ENCODE results near the gene TMEM163. TPM values are rescaled to one million over a fixed set of nuclear protein-coding genes. Genes with fewer than 3 reads are reported as not detected.

Gene TMEM163
- total RNA-seq, 1 experiment from 2014 or later: 0.94 TPM

DNA sequence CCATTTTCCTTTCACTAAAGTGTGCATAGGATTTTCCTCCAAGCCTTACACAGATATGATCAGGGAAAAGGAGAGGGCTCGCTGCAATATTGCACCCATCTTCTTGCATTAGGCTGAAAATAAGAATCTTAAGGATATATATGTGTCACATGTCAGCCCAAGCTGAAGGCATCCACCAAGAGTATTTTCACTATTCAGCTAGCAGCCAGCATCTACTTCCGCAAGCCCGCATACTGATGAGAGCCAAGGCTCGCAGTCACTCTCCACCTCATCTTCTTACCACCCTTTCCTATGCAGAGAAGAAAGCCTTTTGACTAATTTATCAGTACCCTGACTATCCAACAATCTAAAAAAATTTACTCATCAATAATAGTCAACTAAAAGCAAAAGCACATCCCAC is 6.1 kb downstream of the TMEM163 start:
- ATAC-seq (no peak), DNase-seq (ENCODE audit: low spot score) (no peak)
- ChIA-PET POLR2A (interaction anchor here (0.6 kb wide), 1 partner anchor 44 kb away, joined by 14 read pairs; no protein-coding TSS in a partner anchor), CTCF (interaction anchor here (0.6 kb wide), 1 partner anchor 279 kb away, joined by 3 read pairs; no protein-coding TSS in a partner anchor)
- TF ChIP-seq, protein P1, sequence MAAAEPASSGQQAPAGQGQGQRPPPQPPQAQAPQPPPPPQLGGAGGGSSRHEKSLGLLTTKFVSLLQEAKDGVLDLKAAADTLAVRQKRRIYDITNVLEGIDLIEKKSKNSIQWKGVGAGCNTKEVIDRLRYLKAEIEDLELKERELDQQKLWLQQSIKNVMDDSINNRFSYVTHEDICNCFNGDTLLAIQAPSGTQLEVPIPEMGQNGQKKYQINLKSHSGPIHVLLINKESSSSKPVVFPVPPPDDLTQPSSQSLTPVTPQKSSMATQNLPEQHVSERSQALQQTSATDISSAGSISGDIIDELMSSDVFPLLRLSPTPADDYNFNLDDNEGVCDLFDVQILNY (CRISPR knock-in tag; IDR thresholded peaks at IDR 0.05): no peak
- no peak for TF ChIP-seq ZNF232 (CRISPR knock-in tag; IDR thresholded peaks at IDR 0.05)
- TF ChIP-seq RELA (CRISPR knock-in tag; IDR thresholded peaks at IDR 0.05; ENCODE audit: borderline replicate concordance): no peak
- TF ChIP-seq, protein P2, sequence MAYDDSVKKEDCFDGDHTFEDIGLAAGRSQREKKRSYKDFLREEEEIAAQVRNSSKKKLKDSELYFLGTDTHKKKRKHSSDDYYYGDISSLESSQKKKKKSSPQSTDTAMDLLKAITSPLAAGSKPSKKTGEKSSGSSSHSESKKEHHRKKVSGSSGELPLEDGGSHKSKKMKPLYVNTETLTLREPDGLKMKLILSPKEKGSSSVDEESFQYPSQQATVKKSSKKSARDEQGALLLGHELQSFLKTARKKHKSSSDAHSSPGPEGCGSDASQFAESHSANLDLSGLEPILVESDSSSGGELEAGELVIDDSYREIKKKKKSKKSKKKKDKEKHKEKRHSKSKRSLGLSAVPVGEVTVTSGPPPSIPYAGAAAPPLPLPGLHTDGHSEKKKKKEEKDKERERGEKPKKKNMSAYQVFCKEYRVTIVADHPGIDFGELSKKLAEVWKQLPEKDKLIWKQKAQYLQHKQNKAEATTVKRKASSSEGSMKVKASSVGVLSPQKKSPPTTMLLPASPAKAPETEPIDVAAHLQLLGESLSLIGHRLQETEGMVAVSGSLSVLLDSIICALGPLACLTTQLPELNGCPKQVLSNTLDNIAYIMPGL (CRISPR knock-in tag; IDR thresholded peaks at IDR 0.05): no peak
- no peak for TF ChIP-seq NR3C1 (CRISPR knock-in tag; conservative IDR thresholded peaks at IDR 0.05; ENCODE audit: low read depth)
- no peak for TF ChIP-seq NFYB (CRISPR knock-in tag; conservative IDR thresholded peaks at IDR 0.05; ENCODE audit: low read depth)
- TF ChIP-seq, protein P3, sequence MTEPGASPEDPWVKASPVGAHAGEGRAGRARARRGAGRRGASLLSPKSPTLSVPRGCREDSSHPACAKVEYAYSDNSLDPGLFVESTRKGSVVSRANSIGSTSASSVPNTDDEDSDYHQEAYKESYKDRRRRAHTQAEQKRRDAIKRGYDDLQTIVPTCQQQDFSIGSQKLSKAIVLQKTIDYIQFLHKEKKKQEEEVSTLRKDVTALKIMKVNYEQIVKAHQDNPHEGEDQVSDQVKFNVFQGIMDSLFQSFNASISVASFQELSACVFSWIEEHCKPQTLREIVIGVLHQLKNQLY (CRISPR knock-in tag; IDR thresholded peaks at IDR 0.05): no peak
- TF ChIP-seq, protein P4, sequence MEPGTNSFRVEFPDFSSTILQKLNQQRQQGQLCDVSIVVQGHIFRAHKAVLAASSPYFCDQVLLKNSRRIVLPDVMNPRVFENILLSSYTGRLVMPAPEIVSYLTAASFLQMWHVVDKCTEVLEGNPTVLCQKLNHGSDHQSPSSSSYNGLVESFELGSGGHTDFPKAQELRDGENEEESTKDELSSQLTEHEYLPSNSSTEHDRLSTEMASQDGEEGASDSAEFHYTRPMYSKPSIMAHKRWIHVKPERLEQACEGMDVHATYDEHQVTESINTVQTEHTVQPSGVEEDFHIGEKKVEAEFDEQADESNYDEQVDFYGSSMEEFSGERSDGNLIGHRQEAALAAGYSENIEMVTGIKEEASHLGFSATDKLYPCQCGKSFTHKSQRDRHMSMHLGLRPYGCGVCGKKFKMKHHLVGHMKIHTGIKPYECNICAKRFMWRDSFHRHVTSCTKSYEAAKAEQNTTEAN (CRISPR knock-in tag; IDR thresholded peaks at IDR 0.05): no peak
- TF ChIP-seq, protein P5, sequence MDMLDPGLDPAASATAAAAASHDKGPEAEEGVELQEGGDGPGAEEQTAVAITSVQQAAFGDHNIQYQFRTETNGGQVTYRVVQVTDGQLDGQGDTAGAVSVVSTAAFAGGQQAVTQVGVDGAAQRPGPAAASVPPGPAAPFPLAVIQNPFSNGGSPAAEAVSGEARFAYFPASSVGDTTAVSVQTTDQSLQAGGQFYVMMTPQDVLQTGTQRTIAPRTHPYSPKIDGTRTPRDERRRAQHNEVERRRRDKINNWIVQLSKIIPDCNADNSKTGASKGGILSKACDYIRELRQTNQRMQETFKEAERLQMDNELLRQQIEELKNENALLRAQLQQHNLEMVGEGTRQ (CRISPR knock-in tag; IDR thresholded peaks at IDR 0.05): no peak
- TF ChIP-seq EMX1 (CRISPR knock-in tag; IDR thresholded peaks at IDR 0.05): no peak
- Mint-ChIP-seq H3K9me3 (no peaks in the 10 kb centered on the region), H3K27ac (no peak overlapping the region), H3K36me3 (no peaks in the 10 kb centered on the region), H3K4me3 (no peak overlapping the region), H3K27me3 (ENCODE audit: low read depth) (peaks cover 34% of the 10 kb centered on the region), H3K4me1 (peaks cover 33% of the 10 kb centered on the region)

DNA sequence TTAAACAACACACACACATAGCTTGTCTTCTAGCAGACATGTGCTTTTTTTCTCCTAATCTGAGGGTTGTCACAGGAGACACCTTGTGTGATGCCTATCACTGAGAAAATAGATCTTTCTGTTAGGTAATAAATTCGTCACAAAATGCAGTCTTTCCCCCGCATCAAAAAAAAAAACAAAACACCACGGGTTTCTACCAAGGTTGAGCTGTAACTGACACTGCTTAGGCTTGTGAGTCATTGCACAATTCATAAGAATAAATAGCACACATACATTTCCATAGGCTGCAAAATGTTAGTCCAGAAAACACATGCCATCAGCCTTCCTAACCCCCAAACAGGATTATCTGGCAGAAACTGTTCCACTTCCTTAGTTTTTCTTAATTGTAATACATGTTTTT is 6.5 kb downstream of the TMEM163 start:
- no peaks in the 10 kb centered on the region for H3K36me3 Mint-ChIP-seq
- peaks cover 3% of the 10 kb centered on the region; the same call in 1 of the 2 replicates for H3K9me3 Mint-ChIP-seq
- H3K4me1 Mint-ChIP-seq: peaks cover 33% of the 10 kb centered on the region
- H3K27ac Mint-ChIP-seq: no peak overlapping the region
- H3K4me3 Mint-ChIP-seq: no peak overlapping the region
- ChIA-PET CTCF (interaction anchor here (0.6 to 1.0 kb wide), 3 partner anchors 55 to 279 kb away, joined by 3 read pairs; no protein-coding TSS in a partner anchor), POLR2A (no interaction called here)
- no peak for ATAC-seq
- peaks cover 33% of the 10 kb centered on the region for H3K27me3 Mint-ChIP-seq (ENCODE audit: low read depth)
- DNase-seq (ENCODE audit: low spot score): no peak
- TF ChIP-seq, protein P6, sequence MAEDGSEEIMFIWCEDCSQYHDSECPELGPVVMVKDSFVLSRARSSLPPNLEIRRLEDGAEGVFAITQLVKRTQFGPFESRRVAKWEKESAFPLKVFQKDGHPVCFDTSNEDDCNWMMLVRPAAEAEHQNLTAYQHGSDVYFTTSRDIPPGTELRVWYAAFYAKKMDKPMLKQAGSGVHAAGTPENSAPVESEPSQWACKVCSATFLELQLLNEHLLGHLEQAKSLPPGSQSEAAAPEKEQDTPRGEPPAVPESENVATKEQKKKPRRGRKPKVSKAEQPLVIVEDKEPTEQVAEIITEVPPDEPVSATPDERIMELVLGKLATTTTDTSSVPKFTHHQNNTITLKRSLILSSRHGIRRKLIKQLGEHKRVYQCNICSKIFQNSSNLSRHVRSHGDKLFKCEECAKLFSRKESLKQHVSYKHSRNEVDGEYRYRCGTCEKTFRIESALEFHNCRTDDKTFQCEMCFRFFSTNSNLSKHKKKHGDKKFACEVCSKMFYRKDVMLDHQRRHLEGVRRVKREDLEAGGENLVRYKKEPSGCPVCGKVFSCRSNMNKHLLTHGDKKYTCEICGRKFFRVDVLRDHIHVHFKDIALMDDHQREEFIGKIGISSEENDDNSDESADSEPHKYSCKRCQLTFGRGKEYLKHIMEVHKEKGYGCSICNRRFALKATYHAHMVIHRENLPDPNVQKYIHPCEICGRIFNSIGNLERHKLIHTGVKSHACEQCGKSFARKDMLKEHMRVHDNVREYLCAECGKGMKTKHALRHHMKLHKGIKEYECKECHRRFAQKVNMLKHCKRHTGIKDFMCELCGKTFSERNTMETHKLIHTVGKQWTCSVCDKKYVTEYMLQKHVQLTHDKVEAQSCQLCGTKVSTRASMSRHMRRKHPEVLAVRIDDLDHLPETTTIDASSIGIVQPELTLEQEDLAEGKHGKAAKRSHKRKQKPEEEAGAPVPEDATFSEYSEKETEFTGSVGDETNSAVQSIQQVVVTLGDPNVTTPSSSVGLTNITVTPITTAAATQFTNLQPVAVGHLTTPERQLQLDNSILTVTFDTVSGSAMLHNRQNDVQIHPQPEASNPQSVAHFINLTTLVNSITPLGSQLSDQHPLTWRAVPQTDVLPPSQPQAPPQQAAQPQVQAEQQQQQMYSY (CRISPR knock-in tag; IDR thresholded peaks at IDR 0.05): no peak
- TF ChIP-seq, protein P7, sequence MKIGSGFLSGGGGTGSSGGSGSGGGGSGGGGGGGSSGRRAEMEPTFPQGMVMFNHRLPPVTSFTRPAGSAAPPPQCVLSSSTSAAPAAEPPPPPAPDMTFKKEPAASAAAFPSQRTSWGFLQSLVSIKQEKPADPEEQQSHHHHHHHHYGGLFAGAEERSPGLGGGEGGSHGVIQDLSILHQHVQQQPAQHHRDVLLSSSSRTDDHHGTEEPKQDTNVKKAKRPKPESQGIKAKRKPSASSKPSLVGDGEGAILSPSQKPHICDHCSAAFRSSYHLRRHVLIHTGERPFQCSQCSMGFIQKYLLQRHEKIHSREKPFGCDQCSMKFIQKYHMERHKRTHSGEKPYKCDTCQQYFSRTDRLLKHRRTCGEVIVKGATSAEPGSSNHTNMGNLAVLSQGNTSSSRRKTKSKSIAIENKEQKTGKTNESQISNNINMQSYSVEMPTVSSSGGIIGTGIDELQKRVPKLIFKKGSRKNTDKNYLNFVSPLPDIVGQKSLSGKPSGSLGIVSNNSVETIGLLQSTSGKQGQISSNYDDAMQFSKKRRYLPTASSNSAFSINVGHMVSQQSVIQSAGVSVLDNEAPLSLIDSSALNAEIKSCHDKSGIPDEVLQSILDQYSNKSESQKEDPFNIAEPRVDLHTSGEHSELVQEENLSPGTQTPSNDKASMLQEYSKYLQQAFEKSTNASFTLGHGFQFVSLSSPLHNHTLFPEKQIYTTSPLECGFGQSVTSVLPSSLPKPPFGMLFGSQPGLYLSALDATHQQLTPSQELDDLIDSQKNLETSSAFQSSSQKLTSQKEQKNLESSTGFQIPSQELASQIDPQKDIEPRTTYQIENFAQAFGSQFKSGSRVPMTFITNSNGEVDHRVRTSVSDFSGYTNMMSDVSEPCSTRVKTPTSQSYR (CRISPR knock-in tag; IDR thresholded peaks at IDR 0.05): no peak
- TF ChIP-seq TEAD4 (CRISPR knock-in tag; IDR thresholded peaks at IDR 0.05) (no peak), EMX1 (CRISPR knock-in tag; IDR thresholded peaks at IDR 0.05) (no peak), GABPB1 (CRISPR knock-in tag; IDR thresholded peaks at IDR 0.05) (no peak), ZNF671 (CRISPR knock-in tag; IDR thresholded peaks at IDR 0.05) (no peak), SMAD4 (CRISPR knock-in tag; IDR thresholded peaks at IDR 0.05) (no peak), CBFB (CRISPR knock-in tag; IDR thresholded peaks at IDR 0.05; ENCODE audit: low read depth) (no peak), NFATC4 (CRISPR knock-in tag; IDR thresholded peaks at IDR 0.05) (no peak), ZNF396 (CRISPR knock-in tag; IDR thresholded peaks at IDR 0.05; ENCODE audit: borderline replicate concordance) (no peak)
- TF ChIP-seq, protein P1 (CRISPR knock-in tag; IDR thresholded peaks at IDR 0.05): no peak

All from WTC11 (cell line).